OCI-LY1 (cell line): ENCODE results near the gene WWOX.

Experiments
- CTCF ChIP-seq: fragments of 200-600 bp; sonication (generic), shearing (Covaris generic); IDR thresholded peaks from 2 replicates; pipeline ENCODE4 v1.5.1; 2017; ENCODE audit warnings: mild to moderate bottlenecking, antibody characterized with exemption, low read length, moderate library complexity, mixed read lengths
- EZH2 ChIP-seq: fragments of 200-600 bp; sonication (generic), shearing (Covaris generic); IDR thresholded peaks from 2 replicates; pipeline ENCODE4 v1.8.0; 2017; ENCODE audit warnings: borderline replicate concordance, mixed run types, mild to moderate bottlenecking, antibody characterized with exemption, low read length, moderate library complexity, mixed read lengths

- TF ChIP-seq CTCF (no peak), EZH2 (no peak)
Measured at GRCh38 chr16:79009896-79010295, 910.4 kb downstream of the WWOX start.
